Measurements from ENCODE around the gene ERBB4. TPM values are rescaled to one million over a fixed set of nuclear protein-coding genes. Genes with fewer than 3 reads are reported as not detected.

Gene ERBB4
- total and polyA plus RNA-seq, 10 of the 15 experiments (the other 5 are each of a cell fraction or from before 2014, with no cell fraction given), result under 0.01 to 0.23 (median 0.01) TPM; not detected in 4

- ChIA-PET POLR2A (no interaction called here), RAD21 (ENCODE audit: unreplicated experiment) (no interaction called here), SMC1A (ENCODE audit: uncharacterized antibody, unreplicated experiment) (no interaction called here), CTCF (interaction anchor here (0.6 to 1.2 kb wide), 3 partner anchors 41 to 210 kb away, joined by 3 read pairs; no protein-coding TSS in a partner anchor)
- Histone ChIP-seq H3K9me3 (replicated peaks; ENCODE audit: control insufficient read depth, insufficient read depth, low read length) (no peaks in the 10 kb centered on the region), H2AFZ (ENCODE audit: control insufficient read depth, low read depth, low read length) (no peak overlapping the region), H3K79me2 (ENCODE audit: control insufficient read depth, insufficient read depth, low read length) (no peaks in the 10 kb centered on the region), H4K20me1 (ENCODE audit: control insufficient read depth, insufficient read depth) (no peaks in the 10 kb centered on the region), H3K4me2 (ENCODE audit: control insufficient read depth, insufficient read depth) (no peak overlapping the region), H3K36me3 (ENCODE audit: control insufficient read depth in 2 of 2, insufficient read depth in 2 of 2, low read length in 1 of 2) (no peaks in the 10 kb centered on the region), H3K27ac (ENCODE audit: control insufficient read depth, insufficient read depth) (no peak overlapping the region), H3K9ac (ENCODE audit: control insufficient read depth, insufficient read depth, low read length) (no peak overlapping the region), H3K4me1 (ENCODE audit: control insufficient read depth, insufficient read depth, low read length) (no peaks in the 10 kb centered on the region), H3K27me3 (replicated peaks in 1 of 2; ENCODE audit: control insufficient read depth in 2 of 2, insufficient read depth in 2 of 2, low read length in 1 of 2) (no peaks in the 10 kb centered on the region; a peak in 1 of 4 replicates), H3K4me3 (no peak overlapping the region)
- TF ChIP-seq CTCF (IDR thresholded peaks at IDR 0.05 in 2 of 3, conservative IDR thresholded peaks at IDR 0.05 in 1 of 3; ENCODE audit: control insufficient read depth in 2 of 3, extremely low read depth in 1 of 3, insufficient read depth in 1 of 3, low read depth in 3 of 3, low read length in 3 of 3) (no peak), MEF2B (IDR thresholded peaks at IDR 0.05; ENCODE audit: partially characterized antibody, poor library complexity, severe bottlenecking) (no peak), SMAD1 (IDR thresholded peaks at IDR 0.05; ENCODE audit: low read depth, partially characterized antibody) (no peak), E2F4 (IDR thresholded peaks at IDR 0.05; ENCODE audit: low read depth, low read length) (no peak), KDM1A (IDR thresholded peaks at IDR 0.05; ENCODE audit: borderline replicate concordance) (no peak), MTA2 (IDR thresholded peaks at IDR 0.05; ENCODE audit: low read depth) (no peak), POLR2AphosphoS5 (IDR thresholded peaks at IDR 0.05; ENCODE audit: low read length) (no peak), ATF3 (IDR thresholded peaks at IDR 0.05; ENCODE audit: borderline replicate concordance, extremely low read depth, low read depth, low read length) (no peak), POLR2AphosphoS2 (IDR thresholded peaks at IDR 0.05; ENCODE audit: low read depth, low read length) (no peak), KLF5 (IDR thresholded peaks at IDR 0.05; ENCODE audit: partially characterized antibody) (no peak), ZBED1 (IDR thresholded peaks at IDR 0.05; ENCODE audit: borderline replicate concordance) (no peak), YY1 (IDR thresholded peaks at IDR 0.05; ENCODE audit: low read depth, low read length) (no peak), SRF (IDR thresholded peaks at IDR 0.05; ENCODE audit: low read depth in 2 of 2, low read length in 2 of 2) (no peak), ZNF687 (IDR thresholded peaks at IDR 0.05) (no peak)
- FAIRE-seq, result no peak
- in situ Hi-C loops (cut with MboI), result no loop called here
- BruUV-seq (replicated peaks), result no TSS peak
- DNase-seq (ENCODE audit: low read depth, low spot score), result no peak
- no peak for ATAC-seq
- intact Hi-C loops (cut with micrococcal nuclease; ENCODE audit: unreplicated experiment), result no loop called here
Measured at GRCh38 chr2:212314680-212315079, 223.9 kb downstream of the ERBB4 start.
